ENCODE measurements around the gene CASZ1. TPM values are rescaled to one million over a fixed set of nuclear protein-coding genes. Genes with fewer than 3 reads are reported as not detected.

The CASZ1 gene
- total RNA-seq, 1 experiment from 2014 or later, result 27.8 TPM

DNA sequence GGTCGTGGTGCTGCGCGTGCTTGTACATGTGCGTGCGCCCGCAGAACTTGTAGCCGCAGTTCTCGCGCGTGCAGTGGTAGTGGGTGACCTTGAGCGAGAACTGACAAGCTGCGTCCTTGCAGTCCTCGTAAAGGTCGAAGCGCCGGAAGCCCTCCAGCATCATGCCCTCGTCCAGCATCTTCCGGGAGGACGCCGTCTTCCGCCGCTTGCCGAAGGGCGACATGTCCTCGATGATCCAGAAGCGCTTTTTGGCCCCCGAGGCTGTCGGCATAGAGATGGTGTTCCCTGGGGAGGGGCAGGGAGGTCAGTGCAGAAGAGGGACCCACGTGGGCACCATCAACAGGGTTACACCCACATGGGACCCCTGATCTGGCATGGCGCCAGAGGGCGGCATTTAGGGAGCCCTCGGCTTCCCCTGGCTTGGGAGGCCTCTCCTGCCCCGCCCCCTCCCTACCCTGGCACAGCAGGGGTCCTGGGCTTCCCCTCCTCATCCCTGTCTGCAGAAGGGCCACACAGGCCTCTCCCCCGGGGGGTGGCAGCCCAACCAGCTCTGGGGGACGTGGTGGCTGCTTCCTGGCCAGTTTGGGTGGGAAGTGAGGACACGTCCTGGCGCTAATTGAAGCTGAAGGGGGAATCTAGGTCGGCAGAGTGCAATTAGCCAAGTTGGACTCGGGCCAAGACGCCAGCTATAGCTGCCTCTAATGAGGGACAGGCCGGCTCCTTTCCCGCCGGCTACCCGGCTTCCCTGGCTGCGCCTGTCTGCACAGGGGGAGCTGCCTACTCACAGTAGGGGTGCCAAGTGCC is 156.5 kb downstream of the CASZ1 start:
- CTCF ChIA-PET, result no interaction called here
- Histone ChIP-seq H3K9me3 (ENCODE audit: control insufficient read depth, insufficient read depth, low read depth, low read length) (no peaks in the 10 kb centered on the region), H3K36me3 (ENCODE audit: control insufficient read depth, insufficient read depth, low read length) (no peaks in the 10 kb centered on the region), H3K4me3 (ENCODE audit: low read depth in 2 of 2, low read length in 2 of 2) (no peak overlapping the region), H3K4me1 (ENCODE audit: control insufficient read depth, insufficient read depth, low read length) (peaks cover 10% of the 10 kb centered on the region), H3K27ac (ENCODE audit: low read length) (no peak overlapping the region), H3K27me3 (ENCODE audit: control insufficient read depth, insufficient read depth, low read length) (no peaks in the 10 kb centered on the region)
- in situ Hi-C loops (cut with HindIII; ENCODE audit: low pct_unique_long_range_greater_than_20kb, low sequenced_read_pairs), result no loop called here
- ATAC-seq (0 out of 2 replicates have a peak, but pooled peaks have one; percentile 4), DNase-seq (ENCODE audit: low read depth, low spot score) (no peak)
- BruUV-seq (replicated peaks), result no TSS peak
- POLR2A ChIA-PET, result no interaction called here
- intact Hi-C loops (cut with micrococcal nuclease; ENCODE audit: unreplicated experiment), result no loop called here
- TF ChIP-seq SIN3A (IDR thresholded peaks at IDR 0.05; ENCODE audit: borderline replicate concordance, insufficient read depth, low read depth, low read length) (no peak), TCF7L2 (IDR thresholded peaks at IDR 0.05; ENCODE audit: low read depth, low read length) (no peak), POLR2AphosphoS5 (IDR thresholded peaks at IDR 0.05; ENCODE audit: low read depth, low read length) (no peak), CTCF (IDR thresholded peaks at IDR 0.05) (no peak)
- TF ChIP-seq, protein P1, sequence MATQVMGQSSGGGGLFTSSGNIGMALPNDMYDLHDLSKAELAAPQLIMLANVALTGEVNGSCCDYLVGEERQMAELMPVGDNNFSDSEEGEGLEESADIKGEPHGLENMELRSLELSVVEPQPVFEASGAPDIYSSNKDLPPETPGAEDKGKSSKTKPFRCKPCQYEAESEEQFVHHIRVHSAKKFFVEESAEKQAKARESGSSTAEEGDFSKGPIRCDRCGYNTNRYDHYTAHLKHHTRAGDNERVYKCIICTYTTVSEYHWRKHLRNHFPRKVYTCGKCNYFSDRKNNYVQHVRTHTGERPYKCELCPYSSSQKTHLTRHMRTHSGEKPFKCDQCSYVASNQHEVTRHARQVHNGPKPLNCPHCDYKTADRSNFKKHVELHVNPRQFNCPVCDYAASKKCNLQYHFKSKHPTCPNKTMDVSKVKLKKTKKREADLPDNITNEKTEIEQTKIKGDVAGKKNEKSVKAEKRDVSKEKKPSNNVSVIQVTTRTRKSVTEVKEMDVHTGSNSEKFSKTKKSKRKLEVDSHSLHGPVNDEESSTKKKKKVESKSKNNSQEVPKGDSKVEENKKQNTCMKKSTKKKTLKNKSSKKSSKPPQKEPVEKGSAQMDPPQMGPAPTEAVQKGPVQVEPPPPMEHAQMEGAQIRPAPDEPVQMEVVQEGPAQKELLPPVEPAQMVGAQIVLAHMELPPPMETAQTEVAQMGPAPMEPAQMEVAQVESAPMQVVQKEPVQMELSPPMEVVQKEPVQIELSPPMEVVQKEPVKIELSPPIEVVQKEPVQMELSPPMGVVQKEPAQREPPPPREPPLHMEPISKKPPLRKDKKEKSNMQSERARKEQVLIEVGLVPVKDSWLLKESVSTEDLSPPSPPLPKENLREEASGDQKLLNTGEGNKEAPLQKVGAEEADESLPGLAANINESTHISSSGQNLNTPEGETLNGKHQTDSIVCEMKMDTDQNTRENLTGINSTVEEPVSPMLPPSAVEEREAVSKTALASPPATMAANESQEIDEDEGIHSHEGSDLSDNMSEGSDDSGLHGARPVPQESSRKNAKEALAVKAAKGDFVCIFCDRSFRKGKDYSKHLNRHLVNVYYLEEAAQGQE (IDR thresholded peaks at IDR 0.05; ENCODE audit: insufficient read depth in 1 of 2, low read depth in 2 of 2, low read length in 1 of 2), result no peak

- no peak overlapping the region for H3K27ac ChIP-seq (ENCODE audit: low read length)
- H3K4me3 ChIP-seq (ENCODE audit: low read depth in 2 of 2, low read length in 2 of 2), result no peak overlapping the region
- no peaks in the 10 kb centered on the region for H3K27me3 ChIP-seq (ENCODE audit: control insufficient read depth, insufficient read depth, low read length)
- POLR2A ChIA-PET, result no interaction called here
- no peaks in the 10 kb centered on the region for H3K36me3 ChIP-seq (ENCODE audit: control insufficient read depth, insufficient read depth, low read length)
- no peak for DNase-seq (ENCODE audit: low read depth, low spot score)
- BruUV-seq (replicated peaks), result no TSS peak
- peaks cover 11% of the 10 kb centered on the region for H3K4me1 ChIP-seq (ENCODE audit: control insufficient read depth, insufficient read depth, low read length)
- H3K9me3 ChIP-seq (ENCODE audit: control insufficient read depth, insufficient read depth, low read depth, low read length), result no peaks in the 10 kb centered on the region
- intact Hi-C loops (cut with micrococcal nuclease; ENCODE audit: unreplicated experiment) (no loop called here), in situ Hi-C loops (cut with HindIII; ENCODE audit: low pct_unique_long_range_greater_than_20kb, low sequenced_read_pairs) (no loop called here)
- ATAC-seq, result no peak
- TF ChIP-seq TCF7L2 (IDR thresholded peaks at IDR 0.05; ENCODE audit: low read depth, low read length) (no peak), SIN3A (IDR thresholded peaks at IDR 0.05; ENCODE audit: borderline replicate concordance, insufficient read depth, low read depth, low read length) (no peak), CTCF (IDR thresholded peaks at IDR 0.05) (no peak), POLR2AphosphoS5 (IDR thresholded peaks at IDR 0.05; ENCODE audit: low read depth, low read length) (no peak)
- TF ChIP-seq, protein P1 (IDR thresholded peaks at IDR 0.05; ENCODE audit: insufficient read depth in 1 of 2, low read depth in 2 of 2, low read length in 1 of 2), result no peak
- CTCF ChIA-PET, result no interaction called here
Observed at GRCh38 chr1:10639011-10639774, 157.3 kb downstream of the CASZ1 start.

All from Panc1 (cell line).